GM10248 (cell line): ENCODE results near the gene CDC42BPG.

Source experiments
- CTCF ChIA-PET: fragments of 300-600 bp; sonication (Branson Sonifier 250); formaldehyde crosslinking; extraction: SDS; loops from one replicate; lab custom pipeline; 2021; ENCODE audit warnings: antibody characterized with exemption; lab: Yijun Ruan, JAX
- POLR2A ChIA-PET: fragments of 350-650 bp; sonication (Branson Sonifier 250); formaldehyde crosslinking; extraction: SDS; loops from one replicate; lab custom pipeline; 2020; ENCODE audit warnings: antibody characterized with exemption; lab: Yijun Ruan, JAX
- DNase-seq: peaks from one replicate; pipeline ENCODE4 v3.0.0; 2012; ENCODE audit errors: extremely low spot score
- TF ChIP-seq, protein P1 (sequence below): IDR thresholded peaks from 2 replicates; pipeline ENCODE4 v1.5.1; 2012; ENCODE audit warnings: mild to moderate bottlenecking, low read depth; ENCODE audit errors: extremely low read depth, missing control alignments, control extremely low read depth

CDC42BPG gene

DNA sequence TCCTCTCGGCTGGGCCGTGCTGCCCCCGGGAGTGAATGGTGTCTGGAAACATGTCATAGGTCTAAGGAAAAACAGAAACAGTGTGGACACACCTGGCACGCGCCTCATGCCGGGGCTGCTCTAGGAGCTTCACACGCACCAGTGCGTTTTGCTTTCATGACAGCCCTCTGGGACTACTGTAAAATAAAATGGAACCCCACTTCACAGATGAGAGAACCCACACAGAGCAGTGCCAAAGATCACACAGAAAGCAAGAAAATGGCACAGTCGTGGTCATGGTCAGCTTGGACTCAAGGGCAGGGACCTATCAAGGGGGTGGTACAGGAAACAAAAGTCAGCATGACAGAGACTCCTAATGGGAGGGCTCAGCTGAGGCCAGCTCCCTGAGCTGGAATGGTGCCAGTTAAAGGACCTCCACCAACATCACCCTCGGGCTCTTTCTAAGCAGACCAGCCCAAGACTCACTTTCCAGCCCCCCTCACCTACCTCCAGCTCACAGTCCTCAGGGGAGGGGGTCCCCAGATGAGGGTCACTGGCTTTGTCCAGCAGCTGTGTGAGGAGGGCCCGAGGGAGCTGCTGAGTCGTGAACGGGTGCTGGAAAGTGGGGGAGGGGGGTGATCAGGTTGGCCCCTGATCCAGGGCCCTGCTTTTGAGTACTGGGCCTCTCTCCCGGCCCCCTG lies 44.7 kb downstream of the CDC42BPG start:
- TF ChIP-seq, protein P1, sequence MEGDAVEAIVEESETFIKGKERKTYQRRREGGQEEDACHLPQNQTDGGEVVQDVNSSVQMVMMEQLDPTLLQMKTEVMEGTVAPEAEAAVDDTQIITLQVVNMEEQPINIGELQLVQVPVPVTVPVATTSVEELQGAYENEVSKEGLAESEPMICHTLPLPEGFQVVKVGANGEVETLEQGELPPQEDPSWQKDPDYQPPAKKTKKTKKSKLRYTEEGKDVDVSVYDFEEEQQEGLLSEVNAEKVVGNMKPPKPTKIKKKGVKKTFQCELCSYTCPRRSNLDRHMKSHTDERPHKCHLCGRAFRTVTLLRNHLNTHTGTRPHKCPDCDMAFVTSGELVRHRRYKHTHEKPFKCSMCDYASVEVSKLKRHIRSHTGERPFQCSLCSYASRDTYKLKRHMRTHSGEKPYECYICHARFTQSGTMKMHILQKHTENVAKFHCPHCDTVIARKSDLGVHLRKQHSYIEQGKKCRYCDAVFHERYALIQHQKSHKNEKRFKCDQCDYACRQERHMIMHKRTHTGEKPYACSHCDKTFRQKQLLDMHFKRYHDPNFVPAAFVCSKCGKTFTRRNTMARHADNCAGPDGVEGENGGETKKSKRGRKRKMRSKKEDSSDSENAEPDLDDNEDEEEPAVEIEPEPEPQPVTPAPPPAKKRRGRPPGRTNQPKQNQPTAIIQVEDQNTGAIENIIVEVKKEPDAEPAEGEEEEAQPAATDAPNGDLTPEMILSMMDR, result no peak
- DNase-seq, result no peak
- CTCF ChIA-PET, result interaction anchor here (1.5 to 8.5 kb wide), 4 partner anchors 13 to 215 kb away, joined by 4 to 49 read pairs (median 6); partner anchors contain the start of gene ARL2
- POLR2A ChIA-PET, result no interaction called here

DNA sequence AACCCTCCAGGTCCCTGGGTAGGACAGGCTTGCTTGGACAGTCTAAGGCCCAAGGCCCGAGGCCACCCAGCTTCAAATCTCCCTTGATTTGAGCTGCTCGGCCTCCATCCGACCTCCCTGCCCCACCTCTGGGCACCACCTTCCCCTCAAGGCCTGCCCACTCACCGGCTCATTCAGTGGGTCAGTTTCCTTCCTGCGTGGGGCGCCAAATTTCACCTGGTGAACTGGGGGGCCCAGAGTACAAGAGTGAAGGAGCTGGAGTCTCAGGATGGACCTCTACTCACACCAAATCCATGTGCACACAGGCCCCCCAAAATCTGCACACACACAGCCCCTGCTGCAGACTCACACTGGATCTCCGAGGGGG lies 45.2 kb downstream of the CDC42BPG start:
- no peak for DNase-seq
- POLR2A ChIA-PET, result no interaction called here
- CTCF ChIA-PET, result interaction anchor here (0.9 to 8.5 kb wide), 4 partner anchors 12 to 215 kb away, joined by 3 to 49 read pairs (median 4); partner anchors contain the start of gene ARL2
- TF ChIP-seq, protein P1, result no peak

DNA sequence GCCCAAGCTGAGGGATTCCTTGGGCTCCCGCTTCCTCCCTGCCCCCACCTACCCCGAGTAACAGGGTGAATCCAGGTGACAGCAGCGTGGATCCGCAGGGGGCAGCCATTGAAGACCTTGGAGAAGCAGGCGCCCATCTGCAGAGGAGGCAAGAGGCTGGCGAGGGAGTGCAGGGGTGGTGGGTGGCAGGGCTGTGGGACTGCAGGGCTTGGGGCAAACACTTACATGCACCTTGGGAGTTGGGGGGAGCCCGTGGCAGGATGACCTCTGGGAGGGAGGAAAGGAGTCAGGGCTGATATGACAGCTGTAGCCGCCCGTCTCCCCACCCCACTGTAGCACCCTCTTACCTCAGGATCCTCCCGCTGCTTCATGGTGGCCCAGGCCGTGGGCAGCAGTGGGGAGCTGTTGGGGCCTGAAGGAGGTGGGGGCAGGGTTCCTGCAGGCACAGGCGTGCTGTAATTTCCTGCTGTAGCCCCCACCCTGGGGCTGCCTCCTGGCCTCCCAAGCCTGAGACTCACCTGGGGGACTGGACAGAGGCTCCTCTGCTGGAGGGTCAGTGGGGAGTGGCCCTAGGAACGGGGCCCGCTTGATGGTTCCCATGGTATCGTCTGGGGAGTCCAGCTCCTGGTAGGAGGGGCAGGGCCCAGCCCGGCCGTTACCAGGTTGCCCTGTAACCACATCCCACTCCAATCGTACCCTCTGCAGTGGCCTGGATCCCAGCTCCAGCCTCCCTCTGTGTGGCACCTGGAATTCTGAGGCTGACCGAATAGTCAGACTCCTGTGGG lies 47.5 kb downstream of the CDC42BPG start:
- TF ChIP-seq, protein P1, result no peak
- ChIA-PET CTCF (interaction anchor here (1.0 to 8.5 kb wide), 3 partner anchors 10 to 29 kb away, joined by 3 to 49 read pairs (median 4); no protein-coding TSS in a partner anchor), POLR2A (no interaction called here)
- DNase-seq, result no peak

DNA sequence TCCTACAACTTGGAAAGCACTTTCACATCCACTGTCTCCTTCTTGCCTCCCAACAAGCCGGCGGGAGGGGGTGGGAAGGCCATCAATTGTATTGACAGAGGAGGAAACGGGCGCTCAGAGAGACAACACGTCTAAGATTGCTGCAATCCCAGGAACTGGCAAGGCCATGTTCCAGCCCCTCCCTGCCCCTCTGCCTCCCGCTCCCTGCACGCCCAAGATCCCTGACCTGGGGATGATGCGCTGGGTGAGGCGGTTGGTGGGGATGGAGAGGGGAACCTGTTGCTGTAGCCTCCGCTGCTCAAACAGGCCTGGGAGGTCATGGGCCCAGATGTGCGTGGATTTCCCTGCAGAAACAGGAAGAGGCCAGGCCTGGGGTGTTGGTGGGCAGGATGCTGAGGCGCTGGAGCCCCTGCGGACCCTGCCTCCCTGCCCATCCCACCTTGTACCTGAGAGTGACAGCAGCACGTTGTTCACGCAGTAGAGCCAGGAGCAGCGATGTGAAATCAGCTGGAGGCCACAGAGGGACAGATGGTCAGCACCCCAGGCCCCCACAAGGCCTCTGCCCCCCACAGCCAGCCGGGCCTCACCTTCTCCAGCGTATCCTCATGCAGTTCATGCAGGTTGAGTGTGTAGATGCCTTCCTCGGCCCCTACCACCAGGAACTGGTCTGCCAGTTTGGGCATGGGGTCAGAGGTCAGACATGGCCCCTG lies 48.3 kb downstream of the CDC42BPG start:
- ChIA-PET CTCF (interaction anchor here (1.1 to 8.5 kb wide), 2 partner anchors 9 to 15 kb away, joined by 3 to 49 read pairs; no protein-coding TSS in a partner anchor), POLR2A (no interaction called here)
- no peak for DNase-seq
- TF ChIP-seq, protein P1, result no peak

DNA sequence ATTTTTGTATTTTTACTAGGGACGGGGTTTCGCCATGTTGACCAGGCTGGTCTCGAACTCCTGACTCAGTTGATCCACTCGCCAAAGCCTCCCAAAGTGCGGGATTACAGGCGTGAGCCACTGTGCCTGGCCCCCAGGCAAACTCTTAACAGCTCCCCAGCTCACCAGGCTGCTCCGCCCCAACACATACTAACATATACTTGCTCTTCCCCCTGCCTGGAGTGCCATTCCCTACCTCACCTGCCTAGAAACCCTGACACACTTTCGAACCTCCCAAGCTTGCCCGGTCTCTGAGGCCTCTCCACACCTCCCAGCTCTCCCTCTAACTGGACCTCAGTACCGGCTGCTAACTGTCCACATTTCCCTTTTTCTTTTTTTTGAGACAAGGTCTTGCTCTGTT lies 49.9 kb downstream of the CDC42BPG start:
- TF ChIP-seq, protein P1, result no peak
- CTCF ChIA-PET, result interaction anchor here (0.9 to 1.3 kb wide), 4 partner anchors 9 to 218 kb away, joined by 3 to 6 read pairs (median 3); no protein-coding TSS in a partner anchor
- DNase-seq, result no peak
- POLR2A ChIA-PET, result no interaction called here
